Activated T-helper 9 cell treated with anti-CD3 and anti-CD28 coated beads, Interleukin-2, amount 50 U/mL, for 16 hours (primary cell): Measurements from ENCODE around the gene TSEN15.
"Not testable (repeated sequence)": the region's sequence is repeated elsewhere in the genome, so short reads cannot be mapped to it uniquely, and the experiment has no call there.

ENCODE experiments used
- DNase-seq: peaks from one replicate; pipeline ENCODE4 v3.0.0-alpha.2; 2020; ENCODE audit warnings: low read depth

TSEN15 gene

DNA sequence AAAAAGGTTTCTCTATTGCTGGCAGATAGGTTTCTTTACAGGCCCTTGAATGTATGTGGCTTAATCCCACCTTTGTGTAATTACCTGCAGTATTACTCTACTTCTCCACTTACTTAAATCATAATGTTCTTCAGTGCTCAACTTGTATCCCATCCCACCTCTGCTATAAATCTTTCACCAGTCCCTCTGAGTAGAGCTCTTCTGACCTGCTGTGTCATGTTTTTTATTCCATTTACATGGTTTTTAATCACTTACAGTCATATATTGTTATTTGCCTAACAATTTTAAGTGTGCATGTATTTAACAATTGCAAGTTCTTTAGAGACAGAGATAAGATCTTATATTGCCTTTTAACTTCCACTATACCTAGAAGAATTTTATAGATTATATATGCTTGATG lies 2.4 kb downstream of the TSEN15 start:
- DNase-seq = no peak

GRCh38 chr1:184056921-184057555 lies 5.5 kb downstream of the TSEN15 start:
- no peak for DNase-seq

DNA sequence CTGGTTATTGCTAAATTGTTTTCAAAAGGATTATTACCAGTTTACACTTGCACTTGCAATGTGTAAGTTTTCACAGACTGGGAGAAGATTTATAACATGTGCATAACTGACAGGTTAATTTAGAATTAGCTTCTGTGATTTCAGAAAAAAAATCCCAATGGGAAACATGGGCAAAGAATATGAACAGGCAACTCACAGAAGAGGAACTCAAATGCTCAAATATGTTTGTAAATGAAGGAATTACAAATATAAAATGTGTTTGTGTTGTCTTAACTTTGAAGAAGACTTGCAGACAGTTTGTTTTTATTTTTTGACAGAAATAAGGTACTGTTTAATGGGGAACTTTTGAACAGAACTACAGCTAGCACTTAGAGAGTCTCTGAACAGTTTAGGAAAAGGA lies 8.4 kb downstream of the TSEN15 start:
- DNase-seq = no peak

DNA sequence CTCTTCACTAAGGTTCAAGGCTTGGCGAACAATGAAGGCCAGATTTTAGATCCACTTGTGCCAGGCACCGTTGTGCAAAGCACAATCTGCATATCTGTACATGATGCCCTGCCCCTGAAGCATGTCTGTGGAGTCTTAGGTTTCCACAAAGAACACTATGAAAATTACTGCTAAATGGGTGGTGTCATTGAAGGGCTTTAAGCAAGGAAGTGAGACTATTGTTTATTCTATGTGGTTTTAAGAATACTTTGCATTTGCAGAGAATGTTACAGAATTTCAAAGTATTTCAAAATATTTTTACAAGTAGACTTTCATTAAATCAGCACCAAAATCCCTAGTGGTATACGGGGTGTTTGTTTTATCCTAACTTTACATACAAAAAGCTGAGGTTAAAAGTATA lies 8.8 kb downstream of the TSEN15 start:
- DNase-seq = no peak

- DNase-seq = no peak
Observed at GRCh38 chr1:184061396-184062003, 10.0 kb downstream of the TSEN15 start.

GRCh38 chr1:184062640-184063286 lies 11.2 kb downstream of the TSEN15 start:
- DNase-seq = no peak

DNA sequence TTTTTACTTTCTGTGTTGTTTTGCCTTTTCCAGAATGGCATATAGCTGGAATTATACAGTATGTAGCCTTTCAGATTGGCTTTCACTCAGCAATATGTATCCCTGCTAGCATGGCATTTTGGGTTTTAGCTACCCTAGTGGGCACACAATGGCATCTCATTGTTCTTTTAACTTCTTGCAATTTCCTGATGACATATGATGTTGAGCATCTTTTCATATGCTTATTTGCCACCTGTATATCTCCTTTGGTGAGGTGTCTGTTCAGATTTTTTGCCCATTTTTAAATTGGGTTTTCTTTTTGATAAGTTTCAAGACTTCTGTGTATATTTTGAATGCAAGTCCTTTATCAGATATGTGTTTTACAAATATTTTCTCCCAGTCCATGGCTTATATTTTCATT lies 14.0 kb downstream of the TSEN15 start:
- no peak for DNase-seq

DNA sequence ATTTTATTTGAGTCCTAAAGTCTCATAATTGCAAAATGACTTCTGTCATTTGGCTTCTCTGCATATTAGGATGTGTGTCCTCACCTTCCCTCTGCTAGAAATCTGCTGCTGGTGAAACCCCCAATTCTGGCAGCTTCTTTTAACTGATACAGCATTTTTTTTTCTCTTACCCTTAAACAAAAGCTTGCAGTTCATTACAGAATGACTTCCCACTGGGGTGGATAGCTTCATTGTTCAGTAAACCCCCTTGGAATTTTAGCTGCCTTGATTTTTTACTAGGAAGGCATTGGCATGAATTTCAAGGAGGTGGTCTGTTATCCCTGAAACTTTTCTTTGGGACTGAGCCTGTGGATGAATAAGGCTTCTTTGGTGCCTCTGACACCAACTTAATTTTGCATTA lies 16.8 kb downstream of the TSEN15 start:
- no peak for DNase-seq

GRCh38 chr1:184069675-184070074 lies 18.1 kb downstream of the TSEN15 start:
- no peak for DNase-seq

- DNase-seq = no peak
Observed at GRCh38 chr1:184072376-184072775, 20.8 kb downstream of the TSEN15 start.

DNA sequence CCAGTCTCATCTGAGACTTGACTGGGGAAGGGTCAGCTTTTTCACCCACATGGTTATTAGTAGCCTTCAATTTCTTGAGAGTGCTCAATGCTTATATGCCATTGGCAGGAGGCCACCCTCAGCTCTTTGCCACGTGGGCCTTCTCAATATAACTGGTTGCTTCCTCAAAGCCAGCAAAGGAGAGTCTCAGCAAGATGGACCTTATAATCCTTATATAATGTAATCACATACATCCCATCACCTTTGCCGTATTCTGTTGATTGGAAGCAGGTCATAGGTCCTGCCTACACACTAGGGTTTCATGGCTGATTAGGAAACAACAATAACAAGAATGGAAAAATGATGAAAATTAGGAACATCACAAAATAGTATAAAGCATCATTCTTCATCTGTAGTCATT lies 22.9 kb downstream of the TSEN15 start:
- no peak for DNase-seq

DNA sequence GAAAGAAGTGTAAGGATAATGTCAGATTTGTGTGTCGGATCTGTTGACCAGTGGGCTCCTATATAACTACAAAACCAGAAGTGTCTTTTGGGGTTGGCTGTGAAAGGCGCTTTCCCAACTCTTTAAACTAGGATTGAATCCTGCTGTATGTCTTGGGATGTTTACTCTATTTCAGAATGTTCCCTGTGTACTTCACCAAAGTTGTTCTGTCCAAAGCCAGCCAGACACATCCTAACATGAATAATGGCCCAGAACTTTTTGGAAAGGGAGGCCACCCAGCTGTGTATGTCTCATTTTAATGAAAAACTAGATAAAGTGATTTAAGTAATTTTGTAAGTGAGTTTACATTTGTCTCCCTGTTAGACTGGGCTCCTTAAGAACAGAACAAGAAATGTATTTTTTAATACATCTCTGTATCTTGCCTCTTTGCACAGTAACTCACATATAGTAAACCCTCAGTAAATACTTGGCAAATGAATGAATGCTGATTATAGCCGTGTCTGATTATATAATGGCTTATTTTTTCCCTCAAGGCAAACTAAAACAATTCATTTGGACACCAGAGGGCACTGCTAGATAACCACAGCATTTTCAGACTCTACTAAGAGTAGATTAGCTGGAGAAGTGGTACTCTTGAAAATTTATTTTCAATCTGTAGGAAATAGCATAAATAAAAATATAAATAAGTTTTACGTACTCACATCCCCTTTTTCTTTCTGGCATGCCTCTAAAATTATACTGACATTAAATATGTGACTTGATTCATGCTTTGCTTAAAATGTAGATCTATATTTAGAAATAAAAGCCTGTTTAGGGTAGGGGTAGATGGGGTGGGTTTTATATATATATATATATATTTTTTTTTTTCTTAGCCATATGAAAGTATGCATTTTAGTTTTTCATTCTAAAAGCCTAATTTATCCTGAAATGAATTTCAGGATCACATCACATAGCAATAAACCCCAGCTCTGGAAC lies 23.8 kb downstream of the TSEN15 start:
- DNase-seq = no peak

GRCh38 chr1:184078564-184079249 lies 27.2 kb downstream of the TSEN15 start:
- no peak for DNase-seq

- no peak for DNase-seq
Observed at GRCh38 chr1:184080309-184080708, 28.8 kb downstream of the TSEN15 start.

DNA sequence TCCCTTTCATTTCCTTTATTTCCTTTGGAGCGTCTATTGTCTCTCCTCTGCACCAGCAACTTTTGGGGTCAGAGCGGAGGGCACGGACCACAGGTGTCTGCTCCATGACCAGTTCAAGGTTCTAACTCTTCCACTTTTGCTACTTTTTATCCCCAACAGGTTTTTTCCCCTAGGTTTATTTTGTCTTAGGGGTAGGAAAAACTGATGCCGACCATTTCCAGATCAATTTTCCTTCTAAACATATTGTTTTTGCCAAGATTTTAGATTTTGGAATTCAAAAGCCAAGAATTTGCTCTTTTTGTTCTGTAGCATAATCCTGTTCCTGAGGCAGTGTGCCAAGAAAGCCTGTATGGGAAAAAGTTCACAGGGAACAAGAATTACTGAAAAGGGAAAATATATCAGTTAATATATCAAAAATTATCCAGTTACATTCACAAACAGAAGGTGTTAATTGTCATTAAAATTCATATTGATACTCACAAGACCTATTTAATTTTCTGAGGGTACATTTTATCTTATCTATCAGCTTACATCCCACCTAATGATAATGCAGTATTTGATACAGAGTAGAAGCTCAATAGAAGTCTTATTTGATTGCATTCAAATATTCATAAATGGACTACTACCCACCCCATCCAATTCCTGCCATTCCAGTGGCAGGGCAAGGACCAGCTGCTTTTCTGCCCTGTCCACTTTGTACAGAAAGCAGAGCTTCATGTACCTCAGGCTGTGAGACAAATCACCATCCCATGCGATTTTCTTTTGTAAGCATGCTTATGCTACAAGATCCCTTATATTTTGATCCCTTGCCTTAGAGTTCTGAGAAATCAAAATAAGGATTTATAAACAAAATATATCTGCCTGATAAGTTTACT lies 31.2 kb downstream of the TSEN15 start:
- no peak for DNase-seq

DNA sequence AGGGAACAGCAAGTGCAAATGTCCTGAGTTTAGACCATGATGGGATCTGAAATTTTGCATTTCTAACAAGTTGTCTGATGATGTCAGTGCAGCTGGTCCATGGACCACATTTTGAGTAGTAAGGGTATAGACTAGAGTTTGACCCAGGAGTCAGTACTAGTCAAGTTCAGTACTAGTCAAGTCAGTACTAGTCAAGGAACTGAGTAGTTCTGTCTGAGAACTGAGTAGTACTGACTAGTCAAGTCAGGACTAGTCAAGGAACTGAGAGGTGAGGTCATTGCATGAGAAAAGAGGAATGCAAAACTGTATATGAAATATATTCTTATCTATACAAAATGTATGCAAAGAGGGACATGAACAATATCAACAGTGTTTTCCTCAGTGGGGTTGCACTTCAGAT lies 34.1 kb downstream of the TSEN15 start:
- no peak for DNase-seq

DNA sequence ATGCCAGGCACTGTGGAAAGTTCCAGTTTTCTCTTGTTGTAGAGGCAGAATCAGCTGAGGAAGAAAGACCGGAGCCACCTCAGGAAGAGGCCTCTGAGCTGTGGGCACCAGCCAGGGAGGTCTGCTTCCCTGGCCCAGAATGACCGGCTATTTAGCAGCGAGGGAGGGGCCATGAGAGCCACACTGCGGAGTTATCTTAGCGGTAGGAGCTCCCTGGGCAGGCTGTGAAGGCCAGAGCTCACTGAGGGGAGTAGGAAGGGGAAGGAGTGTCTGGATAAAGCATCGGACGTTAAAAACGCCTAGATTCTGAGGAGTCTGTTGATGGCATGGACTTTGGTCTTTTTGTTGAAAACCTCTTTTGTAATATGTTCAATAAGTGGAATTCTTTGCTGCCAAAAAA lies 36.5 kb downstream of the TSEN15 start:
- DNase-seq = no peak

DNA sequence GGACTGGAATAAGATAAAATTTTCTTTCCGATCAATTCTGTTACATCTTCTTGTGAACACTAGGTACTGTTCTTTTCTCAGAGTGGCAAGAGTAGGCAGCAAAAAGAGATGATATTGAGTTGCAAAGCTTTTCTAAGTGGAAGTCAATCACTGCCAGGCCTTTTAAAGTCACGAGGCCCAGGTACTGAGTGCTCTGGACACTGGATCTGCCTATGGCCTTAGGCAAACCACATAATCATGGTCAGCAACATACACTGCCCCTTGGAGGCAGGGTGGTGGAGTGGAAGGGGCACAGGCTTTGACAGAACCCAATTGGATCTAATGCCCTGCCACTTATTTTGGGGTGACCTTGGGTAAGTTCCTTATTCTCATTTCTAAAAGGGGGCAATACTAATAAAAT lies 41.5 kb downstream of the TSEN15 start:
- DNase-seq = no peak

- no peak for DNase-seq
Observed at GRCh38 chr1:184096005-184096404, 44.5 kb downstream of the TSEN15 start.

DNA sequence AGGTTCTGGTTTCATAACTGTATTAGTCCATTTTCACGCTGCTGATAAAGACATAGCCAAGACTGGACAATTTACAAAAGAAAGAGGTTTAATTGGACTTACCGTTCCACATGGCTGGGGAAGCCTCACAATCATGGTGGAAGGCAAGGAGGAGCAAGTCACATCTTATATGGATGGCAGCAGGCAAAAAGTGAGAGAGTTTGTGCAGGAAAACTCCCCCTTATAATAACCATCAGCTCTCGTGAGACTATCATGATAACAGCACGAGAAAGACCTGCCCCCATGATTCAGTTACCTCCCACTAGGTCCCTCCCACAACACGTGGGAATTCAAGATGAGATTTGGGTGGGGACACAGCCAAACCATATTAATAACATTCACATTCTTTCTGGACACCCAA lies 45.0 kb downstream of the TSEN15 start:
- DNase-seq = not testable (repeated sequence)

GRCh38 chr1:184101141-184101540 lies 49.6 kb downstream of the TSEN15 start:
- no peak for DNase-seq
